ENCODE data around the gene SLC25A25.

The SLC25A25 gene

GRCh38 chr9:128120061-128120740 lies 52.2 kb downstream of the SLC25A25 start:
- H3K9ac ChIP-seq (ENCODE audit: low read depth, low read length, poor library complexity, severe bottlenecking) = no peak overlapping the region
- H3K9me2 ChIP-seq (replicated peaks; ENCODE audit: low read depth, low read length) = no peaks in the 10 kb centered on the region
- H3K4me2 ChIP-seq (ENCODE audit: low read depth, low read length, poor library complexity, severe bottlenecking) = no peak overlapping the region
- H3K4me1 ChIP-seq (ENCODE audit: insufficient read depth, low read length, poor library complexity, severe bottlenecking) = peaks cover 2% of the 10 kb centered on the region
- H3K9me3 ChIP-seq (ENCODE audit: insufficient read depth, low read depth, low read length) = no peaks in the 10 kb centered on the region
- no peaks in the 10 kb centered on the region for H3K27me3 ChIP-seq (ENCODE audit: insufficient read depth, low read length, poor library complexity, severe bottlenecking)
- no peak for TF ChIP-seq CTCF (conservative IDR thresholded peaks at IDR 0.05; ENCODE audit: low read length)
- no peak for TF ChIP-seq EZH2phosphoT487 (IDR thresholded peaks at IDR 0.05; ENCODE audit: borderline replicate concordance)
- H3K36me3 ChIP-seq (ENCODE audit: insufficient read depth, low read length) = peaks cover 10% of the 10 kb centered on the region; the same call in 1 of the 2 replicates
- no peak overlapping the region for H2AFZ ChIP-seq (ENCODE audit: low read length)
- no peaks in the 10 kb centered on the region for H3F3A ChIP-seq (ENCODE audit: low read depth)
- H3K79me2 ChIP-seq (ENCODE audit: insufficient read depth, low read length) = peaks cover 10% of the 10 kb centered on the region; the same call in 1 of the 2 replicates
- H3K4me3 ChIP-seq (ENCODE audit: low read length, poor library complexity, severe bottlenecking) = no peak overlapping the region
- H4K20me1 ChIP-seq (ENCODE audit: insufficient read depth, low read length, poor library complexity, severe bottlenecking) = peaks cover 5% of the 10 kb centered on the region

DNA sequence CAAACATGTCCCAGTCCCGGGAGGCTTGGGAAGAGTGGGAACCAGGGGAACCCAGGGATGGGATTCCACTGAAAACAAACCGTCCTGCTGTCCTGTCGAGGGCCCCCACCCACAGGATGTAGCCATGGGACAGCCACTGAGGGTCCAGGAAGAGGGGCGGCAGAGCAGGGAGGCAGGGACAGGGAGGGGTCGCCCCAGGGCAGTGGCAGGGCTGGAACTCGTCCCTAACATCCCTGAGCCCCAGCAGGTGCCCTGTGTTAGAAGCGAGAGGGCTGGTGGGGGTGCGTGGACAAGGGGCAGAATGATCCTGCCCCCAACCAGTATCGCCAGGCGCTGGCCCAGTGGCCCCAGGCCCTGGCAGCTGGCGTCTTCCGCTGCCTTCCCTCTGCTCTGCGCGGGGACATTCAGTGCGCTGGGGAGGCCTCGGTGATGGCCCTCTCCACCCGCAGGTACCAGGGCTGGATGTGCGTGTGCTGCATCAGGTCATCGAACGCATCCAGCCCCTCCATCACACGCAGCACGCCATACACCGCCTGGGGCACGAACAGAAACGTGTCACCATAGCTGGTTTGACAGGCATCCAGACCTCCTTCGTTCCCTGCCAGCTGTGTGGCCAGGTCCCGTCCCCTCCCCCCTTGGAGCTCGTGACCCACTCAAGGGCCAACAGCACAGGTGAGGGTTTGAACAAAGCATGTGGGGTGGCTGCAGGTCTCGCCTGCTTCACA lies 52.9 kb downstream of the SLC25A25 start:
- TF ChIP-seq CTCF (conservative IDR thresholded peaks at IDR 0.05; ENCODE audit: low read length) = no peak
- no peaks in the 10 kb centered on the region for H3K9me2 ChIP-seq (replicated peaks; ENCODE audit: low read depth, low read length)
- H2AFZ ChIP-seq (ENCODE audit: low read length) = no peak overlapping the region
- H3K79me2 ChIP-seq (ENCODE audit: insufficient read depth, low read length) = peaks cover 17% of the 10 kb centered on the region; the same call in 1 of the 2 replicates
- H3K9ac ChIP-seq (ENCODE audit: low read depth, low read length, poor library complexity, severe bottlenecking) = no peak overlapping the region
- no peak overlapping the region for H3K4me3 ChIP-seq (ENCODE audit: low read length, poor library complexity, severe bottlenecking)
- H3F3A ChIP-seq (ENCODE audit: low read depth) = no peaks in the 10 kb centered on the region
- H3K36me3 ChIP-seq (ENCODE audit: insufficient read depth, low read length) = peaks cover 10% of the 10 kb centered on the region; the same call in 1 of the 2 replicates
- no peaks in the 10 kb centered on the region for H3K9me3 ChIP-seq (ENCODE audit: insufficient read depth, low read depth, low read length)
- peaks cover 9% of the 10 kb centered on the region for H3K4me1 ChIP-seq (ENCODE audit: insufficient read depth, low read length, poor library complexity, severe bottlenecking)
- H3K27me3 ChIP-seq (ENCODE audit: insufficient read depth, low read length, poor library complexity, severe bottlenecking) = no peaks in the 10 kb centered on the region
- H3K4me2 ChIP-seq (ENCODE audit: low read depth, low read length, poor library complexity, severe bottlenecking) = no peak overlapping the region
- peaks cover 6% of the 10 kb centered on the region for H4K20me1 ChIP-seq (ENCODE audit: insufficient read depth, low read length, poor library complexity, severe bottlenecking)

GRCh38 chr9:128121466-128121810 lies 53.4 kb downstream of the SLC25A25 start:
- no peak overlapping the region for H3K4me3 ChIP-seq (ENCODE audit: low read length, poor library complexity, severe bottlenecking)
- peaks cover 10% of the 10 kb centered on the region; the same call in 1 of the 2 replicates for H3K36me3 ChIP-seq (ENCODE audit: insufficient read depth, low read length)
- H3K79me2 ChIP-seq (ENCODE audit: insufficient read depth, low read length) = peaks cover 22% of the 10 kb centered on the region
- H3K27me3 ChIP-seq (ENCODE audit: insufficient read depth, low read length, poor library complexity, severe bottlenecking) = no peaks in the 10 kb centered on the region
- peaks cover 14% of the 10 kb centered on the region for H3K4me1 ChIP-seq (ENCODE audit: insufficient read depth, low read length, poor library complexity, severe bottlenecking)
- H3F3A ChIP-seq (ENCODE audit: low read depth) = no peaks in the 10 kb centered on the region
- H2AFZ ChIP-seq (ENCODE audit: low read length) = no peak overlapping the region
- peaks cover 10% of the 10 kb centered on the region for H4K20me1 ChIP-seq (ENCODE audit: insufficient read depth, low read length, poor library complexity, severe bottlenecking)
- no peak overlapping the region for H3K4me2 ChIP-seq (ENCODE audit: low read depth, low read length, poor library complexity, severe bottlenecking)
- TF ChIP-seq EZH2phosphoT487 (IDR thresholded peaks at IDR 0.05; ENCODE audit: borderline replicate concordance) = no peak
- TF ChIP-seq CTCF (conservative IDR thresholded peaks at IDR 0.05; ENCODE audit: low read length) = no peak
- no peak overlapping the region for H3K9ac ChIP-seq (ENCODE audit: low read depth, low read length, poor library complexity, severe bottlenecking)
- H3K9me2 ChIP-seq (replicated peaks; ENCODE audit: low read depth, low read length) = no peaks in the 10 kb centered on the region
- H3K9me3 ChIP-seq (ENCODE audit: insufficient read depth, low read depth, low read length) = no peaks in the 10 kb centered on the region

Measured in Loucy (cell line).